GM19455 (cell line): Measurements from ENCODE around the gene SETD3.
A peak's percentile ranks its signal among the peaks of the same experiment; 100 is the strongest.

Source experiments
- ATAC-seq: cut with Tn5 transposase; IDR thresholded peaks from one replicate; pipeline ENCODE4 v1.9.1; 2021; ENCODE audit not compliant: unreplicated experiment

Gene SETD3

DNA sequence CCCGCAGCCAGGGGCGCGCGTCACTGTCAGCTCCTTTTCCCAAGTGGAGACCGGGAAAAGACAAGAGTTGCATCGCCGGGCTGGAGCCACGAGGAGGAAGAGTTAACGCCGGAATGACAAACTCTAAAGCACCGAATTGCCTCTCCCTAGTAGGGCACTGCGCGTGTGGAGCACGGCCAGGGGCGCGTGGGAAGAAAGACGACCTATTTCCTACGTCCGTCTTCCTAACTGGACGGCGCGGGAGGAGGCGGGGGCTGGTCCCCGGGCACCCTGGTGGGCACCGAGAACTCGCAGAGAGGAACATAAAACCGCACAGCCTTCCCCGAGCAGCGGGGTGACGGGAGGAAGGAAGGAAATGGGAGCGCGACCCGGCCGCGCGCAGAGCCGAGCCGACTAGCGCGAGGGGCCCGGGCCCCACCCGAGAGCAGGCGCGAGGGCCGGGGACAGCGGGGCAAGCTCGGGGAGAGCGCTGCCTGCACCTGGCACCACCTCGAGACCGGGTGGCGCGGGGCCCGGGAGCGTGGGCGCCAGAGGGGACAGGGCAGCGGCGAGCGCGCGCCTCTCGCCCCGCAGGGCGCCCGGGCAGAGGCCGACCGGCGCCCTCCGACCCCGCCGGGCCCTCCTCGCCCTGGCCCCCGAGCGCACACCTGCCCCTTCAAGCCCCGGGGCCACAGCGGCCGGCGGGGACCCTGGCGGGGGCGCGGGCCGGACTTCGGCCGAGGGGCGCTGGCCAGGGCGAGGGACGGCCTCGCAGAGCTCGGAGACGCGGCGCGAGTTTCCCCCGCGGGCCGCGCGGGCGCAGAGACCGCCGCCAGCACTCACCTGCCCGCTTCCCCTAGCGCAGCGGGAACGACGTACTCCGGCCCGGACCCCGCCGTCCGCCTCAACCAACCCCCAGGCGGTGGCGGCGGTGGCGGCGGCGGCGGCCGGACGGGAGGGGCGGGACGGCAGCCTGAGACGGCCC is at the start of gene SETD3:
SETD3 (minus strand) TSS at position 954 of the 964 bp plus-strand sequence. CDS start 15,054 bp downstream, outside the sequence.
- ATAC-seq = peak; percentile 10

DNA sequence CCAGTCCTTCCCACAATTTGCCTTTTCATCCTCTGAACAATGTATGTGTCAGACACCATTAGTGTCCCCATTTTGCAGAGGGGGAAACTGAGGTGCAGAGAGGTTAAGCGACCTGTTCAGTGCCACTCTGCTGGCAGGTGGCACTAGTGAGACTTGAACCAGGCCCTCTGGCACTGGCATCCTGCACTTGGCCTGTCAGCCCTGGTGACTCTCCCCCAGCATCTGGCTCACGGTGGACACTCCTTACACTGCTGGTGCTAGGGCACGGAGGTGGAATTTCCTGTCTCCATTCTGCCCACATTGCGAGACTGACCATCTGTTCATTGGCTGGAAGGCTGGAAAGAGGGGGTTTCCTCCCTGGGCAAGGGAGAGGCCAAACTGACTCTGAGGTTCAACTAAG is 49.2 kb upstream of the SETD3 start:
- no peak for ATAC-seq

DNA sequence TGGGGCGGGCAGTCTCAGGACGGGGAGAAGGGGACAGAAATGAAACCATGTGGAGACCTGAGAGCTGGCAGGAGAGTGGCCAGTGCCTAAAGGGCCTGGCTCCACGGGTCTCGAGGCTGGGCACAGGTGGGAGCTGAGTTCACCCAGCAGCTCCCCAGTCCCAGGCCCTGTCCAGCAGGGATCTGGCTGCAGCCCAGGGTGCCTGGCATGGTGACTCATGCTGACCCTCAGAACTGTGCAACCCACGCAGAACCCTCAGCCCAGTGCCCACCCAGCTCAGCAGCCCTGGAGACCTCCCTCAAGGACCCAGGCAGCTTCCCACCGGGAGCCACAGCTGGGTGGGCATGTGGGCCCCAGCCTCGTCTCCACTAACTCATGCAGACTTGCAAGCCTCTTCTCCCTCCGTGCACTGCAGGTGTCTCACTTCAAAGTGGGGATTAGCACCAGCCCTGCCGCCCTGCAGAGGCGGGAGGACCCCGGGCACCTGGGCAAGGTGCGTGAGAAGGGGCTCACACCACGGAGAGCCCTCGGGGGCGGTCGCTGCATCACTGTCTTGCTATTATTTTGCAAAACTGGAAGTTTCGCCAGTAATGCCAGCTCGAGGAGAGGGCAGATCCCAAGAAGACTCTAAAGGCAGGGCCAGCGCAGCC is 46.9 kb upstream of the SETD3 start:
- no peak for ATAC-seq

DNA sequence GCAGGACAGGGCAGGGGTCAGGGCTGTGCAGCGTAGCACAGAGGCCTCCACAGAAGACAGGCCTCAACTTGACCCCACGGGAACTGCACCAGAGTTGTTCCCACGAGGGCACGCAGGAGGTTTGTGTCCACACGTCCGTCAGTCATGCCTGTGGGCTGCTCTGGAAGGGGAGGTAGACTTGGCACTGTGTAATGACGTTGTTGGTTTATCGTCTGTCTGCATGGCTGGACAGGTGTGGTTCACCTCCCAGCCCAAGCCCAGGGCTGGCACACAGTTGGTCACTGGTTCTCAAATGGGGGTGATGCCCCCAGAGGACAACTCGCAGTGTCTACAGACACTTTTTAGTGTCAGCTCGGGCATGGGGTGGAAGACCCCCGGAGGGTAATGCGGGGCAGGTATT is 46.4 kb upstream of the SETD3 start:
- no peak for ATAC-seq

DNA sequence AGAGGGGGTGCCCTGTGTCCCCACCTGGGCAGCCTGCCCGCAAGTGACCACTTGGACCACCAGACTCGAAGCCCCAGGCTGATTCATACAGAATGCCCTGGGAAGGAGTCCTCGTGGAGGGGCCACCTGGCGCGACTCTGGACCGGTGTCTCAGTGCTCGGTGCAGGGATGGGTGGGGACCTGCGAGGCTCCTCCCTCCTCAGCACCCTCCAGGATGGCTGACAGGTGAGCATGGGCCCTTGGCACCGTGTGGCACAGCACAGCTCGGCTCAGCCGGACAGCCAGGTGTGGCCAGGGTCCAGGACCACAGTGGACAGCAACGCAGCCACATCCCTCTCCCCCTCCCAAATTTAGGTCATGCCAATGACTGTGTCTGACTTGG is 45.0 kb upstream of the SETD3 start:
- ATAC-seq = no peak

DNA sequence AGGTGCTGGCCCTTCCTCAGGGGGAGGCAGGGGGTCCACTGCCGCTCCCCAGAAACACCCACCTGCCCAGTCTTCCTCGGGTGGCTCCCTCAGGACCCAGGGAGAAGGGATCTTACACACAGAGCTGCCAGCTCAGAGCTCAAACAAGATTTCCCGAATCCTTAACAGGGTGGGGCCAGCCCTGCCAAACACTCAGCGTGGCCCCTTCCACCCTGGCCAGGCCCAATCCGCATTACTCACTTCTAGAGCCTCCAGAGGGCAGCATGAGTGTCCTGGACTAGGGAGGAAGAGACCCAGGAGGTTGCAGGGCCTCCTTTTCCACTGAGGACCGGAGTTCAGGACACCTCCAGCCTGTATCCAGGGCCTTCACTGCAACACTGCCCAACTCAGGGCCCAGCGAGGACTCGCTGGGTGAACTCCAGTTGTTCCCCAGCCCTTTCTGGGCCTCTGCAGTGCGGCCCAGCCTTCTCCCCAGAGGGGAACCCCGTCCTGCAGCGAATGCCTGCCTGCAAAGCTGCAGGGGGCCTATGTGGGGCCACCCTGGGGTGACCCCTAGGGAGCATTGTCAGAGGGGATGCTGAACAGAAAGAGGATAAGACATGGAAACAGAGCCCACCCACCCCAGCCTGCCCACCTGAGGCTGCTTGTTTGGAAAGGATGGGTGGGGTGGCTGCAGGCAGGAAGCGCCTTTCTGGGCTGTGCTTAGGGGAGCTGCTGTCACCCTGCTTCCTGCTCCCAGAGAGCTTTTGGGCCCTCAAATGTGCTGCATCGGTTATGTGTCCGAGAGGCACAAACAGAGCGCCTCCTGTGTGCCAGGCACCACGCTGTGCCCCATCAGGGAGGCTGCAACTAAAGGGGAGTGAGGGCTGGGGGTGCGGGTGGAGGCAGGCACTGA is 44.4 kb upstream of the SETD3 start:
- ATAC-seq = no peak

DNA sequence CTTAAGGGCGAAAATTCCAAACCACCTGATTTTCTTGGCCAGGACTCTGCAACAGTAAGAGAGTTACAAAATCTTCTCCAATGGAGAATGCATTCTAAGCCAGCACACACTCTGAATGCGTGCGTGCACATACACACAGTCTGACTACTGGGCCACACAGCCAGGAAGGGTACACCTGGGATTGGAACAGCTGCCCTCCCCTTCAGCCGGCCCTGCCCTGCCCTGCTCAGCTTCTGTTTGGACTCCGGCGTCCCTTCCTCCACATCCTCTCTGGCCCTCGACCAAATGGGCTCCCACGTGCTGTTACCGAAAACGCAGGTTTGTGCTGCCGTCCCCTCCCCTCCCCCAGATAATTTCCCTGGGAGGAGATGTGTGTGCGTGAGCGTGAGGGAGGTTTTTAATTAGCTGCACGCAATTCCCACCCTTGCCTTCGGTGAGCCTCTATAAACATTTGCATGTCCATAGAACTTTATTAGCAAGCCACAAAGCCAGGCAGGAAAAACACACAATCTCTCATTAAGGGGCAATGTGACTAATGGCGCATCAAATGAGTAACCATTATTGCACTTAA is 43.5 kb upstream of the SETD3 start:
- ATAC-seq = no peak

DNA sequence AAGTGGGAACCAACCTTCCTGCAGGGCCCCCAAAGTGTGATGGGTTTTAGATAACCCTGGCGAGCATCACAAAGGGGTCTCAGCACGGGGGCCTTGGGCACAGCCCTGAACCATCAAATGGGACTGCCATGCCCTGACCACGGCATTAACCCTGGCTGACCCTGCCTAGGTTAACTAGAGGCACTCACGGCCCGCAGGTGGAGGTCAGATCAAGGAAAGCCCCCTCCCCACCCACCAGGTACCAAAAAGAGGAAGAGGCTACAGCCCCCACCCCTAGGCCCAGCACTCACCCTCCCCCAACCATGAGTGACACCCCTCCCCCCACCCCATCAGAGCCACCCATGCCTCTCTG is 43.0 kb upstream of the SETD3 start:
- no peak for ATAC-seq

DNA sequence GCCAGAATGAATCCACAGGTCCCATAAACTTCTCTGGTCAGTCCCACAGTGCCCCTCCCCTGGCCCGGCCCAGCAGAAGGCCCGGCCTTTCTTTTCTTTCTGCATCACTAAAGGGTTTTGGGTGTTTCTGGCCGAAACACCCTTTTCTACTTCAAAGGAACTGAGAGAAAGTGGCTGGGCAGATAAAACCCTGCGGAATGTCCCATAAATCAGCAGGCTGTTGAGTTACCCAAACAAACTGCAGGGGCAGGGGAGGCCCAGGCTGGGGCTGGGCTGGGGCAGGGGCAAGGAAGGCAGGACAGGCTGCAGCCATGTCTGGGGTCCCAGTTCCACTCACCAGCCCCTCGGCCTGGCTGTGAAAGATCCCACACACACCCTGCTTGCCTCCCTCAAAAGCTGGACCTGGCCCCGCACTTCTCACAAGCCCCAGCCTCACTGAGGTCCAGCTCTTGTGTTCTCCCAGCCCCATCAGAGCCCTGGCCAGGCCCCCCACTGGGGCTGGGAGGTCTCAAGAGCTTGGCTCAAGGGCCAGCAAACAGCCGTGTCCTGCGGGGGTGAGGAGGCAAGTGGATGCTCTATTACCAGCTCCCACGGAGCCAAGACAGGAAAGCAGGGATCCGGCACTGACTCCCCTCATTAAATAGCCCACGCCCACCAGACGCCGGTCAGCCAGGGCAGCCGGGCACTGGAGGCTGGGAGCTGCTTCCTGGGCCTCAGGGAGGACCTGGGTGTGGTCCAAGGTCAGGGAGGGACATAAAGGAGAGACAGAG is 42.5 kb upstream of the SETD3 start:
- ATAC-seq = no peak

DNA sequence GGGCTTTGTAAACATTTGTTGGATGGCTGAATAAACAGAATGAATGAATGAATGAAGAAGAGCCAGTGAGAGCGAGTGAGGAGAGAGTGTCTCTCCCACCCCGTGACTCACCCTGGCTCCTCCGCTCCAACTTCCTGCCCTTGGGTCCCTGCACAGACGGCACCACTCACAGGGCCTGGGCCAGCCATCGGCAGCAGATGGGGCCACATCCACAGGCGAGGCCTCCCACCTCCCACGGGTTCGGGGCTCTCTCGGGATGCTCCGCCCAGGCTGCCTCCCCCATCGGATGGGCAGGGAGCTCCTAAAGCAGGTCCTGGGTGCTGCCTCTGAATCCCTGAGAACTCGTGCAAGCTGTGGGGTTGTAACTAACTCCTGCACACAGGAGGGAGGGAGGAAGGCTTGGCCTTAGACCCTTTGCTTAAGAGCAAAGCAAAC is 41.8 kb upstream of the SETD3 start:
- ATAC-seq = no peak

DNA sequence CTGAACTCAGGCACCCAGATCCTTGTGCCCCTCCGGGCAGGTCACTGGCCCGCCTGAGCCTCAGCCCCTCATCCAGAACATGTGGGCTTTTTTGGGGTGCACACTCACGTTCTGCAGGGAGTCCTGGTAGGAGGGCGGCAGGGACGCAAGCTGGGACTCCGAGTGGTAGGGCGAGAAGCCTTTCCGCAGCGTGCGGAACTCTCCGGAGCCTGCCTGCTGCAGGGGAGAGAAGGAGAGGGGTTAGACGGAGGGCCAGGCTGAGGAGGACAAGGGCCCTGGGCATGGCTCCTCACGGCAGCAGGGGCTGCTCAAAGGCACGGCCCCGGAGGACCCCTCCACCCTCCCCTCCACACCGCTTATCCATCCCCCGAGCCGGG is 41.4 kb upstream of the SETD3 start:
- no peak for ATAC-seq

DNA sequence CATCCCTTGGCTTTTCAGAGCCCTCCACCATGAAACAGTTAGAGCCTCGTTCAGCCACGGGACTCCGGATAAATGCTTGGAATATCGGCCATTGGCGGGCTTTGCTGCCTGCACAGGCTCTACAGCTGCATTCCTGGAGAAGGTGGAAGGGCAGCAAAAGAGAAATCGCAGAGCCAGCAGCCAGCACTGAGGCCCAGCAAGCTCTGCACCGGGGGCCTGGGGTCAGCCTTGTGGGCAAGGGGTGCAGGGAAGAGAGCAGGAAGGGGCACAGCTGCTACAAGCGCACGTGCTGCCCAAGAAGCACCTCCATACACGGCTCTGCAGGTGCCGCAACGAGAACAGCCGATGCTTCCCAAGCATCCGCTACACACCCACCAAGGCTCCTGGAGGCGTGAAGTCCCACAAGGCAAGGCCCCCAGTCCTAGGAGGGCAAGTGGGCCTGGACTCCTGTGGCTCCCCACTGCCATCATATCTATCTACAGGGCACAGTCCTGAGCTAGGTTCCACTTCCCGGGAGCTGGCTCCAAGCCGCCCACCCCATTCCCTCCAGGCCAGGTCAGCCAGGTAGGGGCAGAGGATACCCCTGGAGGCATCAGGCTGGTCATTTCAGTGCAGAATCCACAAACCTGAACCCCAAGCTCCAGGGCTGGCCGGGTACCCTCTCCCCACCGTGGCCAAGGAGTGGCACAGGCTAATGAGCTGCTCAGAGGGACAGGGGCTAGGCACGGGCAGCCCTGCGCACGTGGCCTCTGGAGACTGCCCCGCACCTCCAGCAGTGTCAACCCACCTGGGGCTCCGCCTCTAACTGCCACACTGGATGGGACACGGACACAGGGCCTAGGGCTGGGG is 40.7 kb upstream of the SETD3 start:
- no peak for ATAC-seq

DNA sequence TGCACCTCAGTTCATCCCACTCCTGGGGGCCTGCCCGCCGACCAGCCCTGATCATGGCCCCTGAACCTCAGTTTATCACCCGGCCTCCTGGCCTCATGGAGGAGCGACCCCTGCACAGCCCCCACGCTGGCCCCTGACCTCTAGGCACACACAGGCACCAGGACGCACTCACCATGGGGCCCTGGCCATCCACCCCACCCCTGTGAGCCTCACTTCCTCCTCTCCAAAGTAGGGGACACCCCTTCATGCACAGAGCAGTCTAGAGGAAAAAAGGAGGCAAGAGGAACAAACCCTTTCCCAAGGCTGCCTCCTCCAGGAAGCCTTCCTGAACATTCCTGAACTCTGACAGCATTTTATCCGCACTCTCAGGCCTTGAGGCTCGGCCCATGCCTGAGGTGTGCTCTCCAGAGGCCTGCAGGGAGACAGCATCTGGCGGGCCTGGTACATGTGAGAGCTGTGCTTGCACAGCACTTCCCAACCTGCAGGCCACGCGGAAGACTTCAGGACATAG is 40.0 kb upstream of the SETD3 start:
- ATAC-seq = no peak

DNA sequence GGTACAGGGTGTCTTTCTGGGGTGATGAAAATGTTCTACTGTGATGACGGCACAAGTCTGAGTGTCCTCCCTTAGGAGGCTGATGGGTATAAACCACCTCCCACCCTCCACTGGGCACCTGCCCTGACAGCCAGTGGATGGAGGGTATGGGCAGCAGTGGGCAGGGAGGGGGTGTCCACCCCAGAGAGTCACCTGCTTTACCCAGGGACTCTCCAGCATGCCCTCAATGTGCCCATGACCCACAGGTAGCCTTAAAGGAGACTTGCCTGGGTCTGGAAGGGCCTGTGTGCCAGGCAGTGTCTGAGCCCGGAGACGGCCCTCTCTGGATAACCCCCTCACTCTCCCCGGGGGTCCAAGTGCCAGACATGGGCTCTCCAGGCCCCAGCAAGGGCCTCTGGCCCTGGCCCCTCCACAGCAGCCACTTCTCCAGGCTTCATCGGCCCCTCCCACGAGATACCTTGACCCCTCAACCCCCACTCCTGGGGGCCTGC is 39.3 kb upstream of the SETD3 start:
- ATAC-seq = no peak

DNA sequence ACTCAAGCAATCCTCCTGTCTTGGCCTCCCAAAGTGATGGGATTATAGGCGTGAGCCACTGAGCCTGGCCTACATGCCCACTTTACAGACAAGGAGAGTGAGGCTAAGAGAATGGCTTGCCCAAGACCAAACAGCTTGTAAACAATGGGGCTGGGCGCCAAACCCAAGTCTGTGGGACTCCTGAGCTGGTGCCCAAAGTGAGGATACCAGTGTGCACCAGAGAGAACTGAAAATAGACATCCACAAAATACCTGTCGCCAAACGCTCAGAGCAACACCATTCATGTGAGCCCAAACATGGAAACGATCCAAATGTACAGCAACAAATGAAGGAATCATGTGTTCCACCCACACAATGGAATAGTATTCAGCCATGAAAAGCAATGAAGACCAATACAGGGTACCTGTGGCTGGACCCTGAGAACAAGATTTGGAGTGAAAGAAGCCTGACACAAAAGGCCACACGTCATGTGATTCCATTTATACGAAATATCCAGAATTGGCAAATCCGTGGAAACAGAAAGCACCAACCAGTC is 38.8 kb upstream of the SETD3 start:
- ATAC-seq = no peak

DNA sequence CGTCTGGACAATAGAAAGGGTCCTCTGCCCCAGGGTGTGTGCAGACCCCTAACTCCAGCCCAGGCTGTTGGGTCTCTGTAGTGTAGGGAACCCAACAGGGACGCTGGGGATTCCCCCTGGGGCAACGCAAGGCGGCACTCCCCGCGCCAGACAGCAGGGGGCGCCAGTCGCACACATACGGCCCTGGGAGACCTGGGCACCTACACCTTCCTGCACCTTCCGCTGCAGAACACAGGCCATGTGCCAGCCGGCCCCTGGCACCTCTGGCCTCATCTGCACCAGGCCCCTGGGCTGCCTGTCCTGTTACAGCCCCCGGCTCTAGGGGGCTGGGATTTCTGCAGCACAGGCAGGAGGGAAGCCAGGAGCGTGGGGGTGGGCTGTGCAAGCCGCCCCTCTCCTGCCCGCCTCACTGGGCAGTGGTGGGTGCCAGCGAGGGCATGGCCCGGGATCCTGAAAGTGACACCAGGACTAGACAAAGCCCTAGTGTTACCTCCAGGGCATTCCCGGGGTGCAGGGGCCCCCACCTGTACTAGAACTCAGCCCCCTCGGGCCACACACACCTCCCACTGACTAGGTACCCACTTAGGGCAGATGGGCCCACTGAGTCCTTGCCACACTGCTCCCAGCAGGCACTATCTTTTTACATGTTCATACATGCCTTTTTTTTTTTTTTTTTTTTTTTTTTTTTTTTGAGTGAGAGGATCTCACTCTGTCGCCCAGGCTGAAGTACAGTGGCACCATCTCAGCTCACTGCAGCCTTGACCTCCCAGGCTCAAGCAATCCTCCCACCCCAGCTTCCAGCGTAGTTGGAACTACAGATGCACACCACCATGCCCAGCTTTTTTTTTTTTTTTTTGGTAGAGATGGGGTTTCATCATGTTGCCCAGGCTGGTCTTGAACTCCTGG is 38.0 kb upstream of the SETD3 start:
- peak; percentile 61 for ATAC-seq

DNA sequence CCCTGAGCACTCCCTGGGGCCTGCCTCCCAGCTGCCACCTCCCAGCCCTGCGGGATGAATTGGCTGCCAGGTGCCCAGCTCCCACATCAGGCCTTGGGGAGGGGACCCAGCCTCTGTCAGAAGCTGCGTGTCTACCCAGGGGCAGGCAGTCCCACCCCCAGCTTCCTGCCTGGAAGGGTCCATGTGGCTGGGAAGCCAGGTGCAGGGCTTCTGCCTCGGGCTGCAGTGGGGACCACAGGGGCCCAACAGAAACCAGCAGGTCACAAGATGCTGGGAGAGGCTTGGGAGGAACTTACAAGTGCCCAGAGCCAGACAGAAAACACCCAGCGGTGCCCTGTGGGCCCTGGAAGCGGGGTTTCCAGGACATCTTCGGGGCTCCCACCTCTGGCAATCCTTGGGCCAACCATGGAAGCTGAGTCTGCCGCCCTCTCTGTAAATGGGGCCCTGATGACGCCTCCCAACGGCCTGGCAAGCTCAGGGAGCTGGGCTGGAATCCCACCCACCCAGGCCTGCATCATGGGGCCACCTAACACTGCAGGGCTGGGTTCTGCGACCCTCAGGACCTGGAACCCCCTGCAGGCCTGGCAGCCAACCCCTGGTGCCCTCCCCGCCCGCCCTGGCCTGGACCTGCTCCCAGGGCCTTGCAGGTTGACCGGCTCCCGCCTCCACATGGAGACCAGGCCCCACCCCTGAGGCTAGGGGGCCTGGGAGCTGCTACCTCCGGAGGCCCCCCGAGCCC is 37.2 kb upstream of the SETD3 start:
- peak; percentile 8 for ATAC-seq
